Testis (tissue), 2 donors: ENCODE data around the gene PYROXD2.

Experiments
- CTCF ChIP-seq, 3 experiments: fragments of 450-650 bp in 2 of 3; fragments of 200-600 bp in 1 of 3; sonication (generic) in 1 of 3; IDR thresholded peaks; one replicate each; pipeline ENCODE4 v1.5.1; 2016 to 2019; ENCODE audit warnings: antibody characterized with exemption in 3 of 3, mild to moderate bottlenecking in 2 of 3, moderate library complexity in 1 of 3
- POLR2A ChIP-seq: fragments of 450-650 bp; IDR thresholded peaks from one replicate; pipeline ENCODE4 v1.6.1; 2017; ENCODE audit warnings: antibody characterized with exemption, mild to moderate bottlenecking, moderate library complexity

GRCh38 chr10:98402931-98403718 lies 11.9 kb downstream of the PYROXD2 start:
- TF ChIP-seq CTCF (IDR thresholded peaks at IDR 0.05) (no peak), POLR2A (no peak)
